ENCODE data around the gene APPL2. TPM values are rescaled to one million over a fixed set of nuclear protein-coding genes. Genes with fewer than 3 reads are reported as not detected.

Gene APPL2
- total and polyA plus RNA-seq, 7 donors: 15.3 to 116 (median 46.5) TPM

DNA sequence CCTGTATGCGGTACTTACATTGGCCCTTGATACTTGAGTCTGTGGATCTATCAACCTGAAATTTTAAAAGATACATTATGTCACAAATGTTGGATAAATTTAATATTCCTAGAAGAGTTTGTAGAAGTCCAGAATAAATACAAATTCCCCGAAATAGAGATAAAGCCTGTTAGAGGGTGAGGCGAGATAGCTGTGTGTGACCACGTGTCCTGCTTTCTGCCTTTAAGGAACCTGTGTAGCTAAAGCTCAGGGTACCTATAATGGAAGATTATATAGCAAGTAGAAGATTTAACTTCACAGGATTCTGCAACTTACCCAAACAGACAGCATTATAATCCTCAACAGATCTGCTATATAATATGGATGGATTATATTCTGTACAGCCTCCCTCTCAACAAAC lies 58.8 kb downstream of the APPL2 start:
- Histone ChIP-seq H3K27me3 (no peaks in the 10 kb centered on the region), H3K9me3 (peaks cover 0 to 2% (median 0%) of the 10 kb centered on the region in 4 donors), H3K27ac (no peak overlapping the region), H3K36me3 (peaks cover 0 to 50% (median 15%) of the 10 kb centered on the region in 4 donors), H3K4me3 (no peak overlapping the region), H3K4me1 (no peaks in the 10 kb centered on the region)
- intact Hi-C loops (cut with DNase I): no loop called here
- no peak for DNase-seq
- 94 to 97% methylated on average over 4 of the region's 4 CpGs for WGBS, 2 donors
- TF ChIP-seq, protein P1, sequence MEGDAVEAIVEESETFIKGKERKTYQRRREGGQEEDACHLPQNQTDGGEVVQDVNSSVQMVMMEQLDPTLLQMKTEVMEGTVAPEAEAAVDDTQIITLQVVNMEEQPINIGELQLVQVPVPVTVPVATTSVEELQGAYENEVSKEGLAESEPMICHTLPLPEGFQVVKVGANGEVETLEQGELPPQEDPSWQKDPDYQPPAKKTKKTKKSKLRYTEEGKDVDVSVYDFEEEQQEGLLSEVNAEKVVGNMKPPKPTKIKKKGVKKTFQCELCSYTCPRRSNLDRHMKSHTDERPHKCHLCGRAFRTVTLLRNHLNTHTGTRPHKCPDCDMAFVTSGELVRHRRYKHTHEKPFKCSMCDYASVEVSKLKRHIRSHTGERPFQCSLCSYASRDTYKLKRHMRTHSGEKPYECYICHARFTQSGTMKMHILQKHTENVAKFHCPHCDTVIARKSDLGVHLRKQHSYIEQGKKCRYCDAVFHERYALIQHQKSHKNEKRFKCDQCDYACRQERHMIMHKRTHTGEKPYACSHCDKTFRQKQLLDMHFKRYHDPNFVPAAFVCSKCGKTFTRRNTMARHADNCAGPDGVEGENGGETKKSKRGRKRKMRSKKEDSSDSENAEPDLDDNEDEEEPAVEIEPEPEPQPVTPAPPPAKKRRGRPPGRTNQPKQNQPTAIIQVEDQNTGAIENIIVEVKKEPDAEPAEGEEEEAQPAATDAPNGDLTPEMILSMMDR (IDR thresholded peaks at IDR 0.05): no peak
- no peak for TF ChIP-seq POLR2AphosphoS5 (IDR thresholded peaks at IDR 0.05)
- TF ChIP-seq POLR2A (IDR thresholded peaks at IDR 0.05): no peak
- no peak for TF ChIP-seq EP300 (IDR thresholded peaks at IDR 0.05)

DNA sequence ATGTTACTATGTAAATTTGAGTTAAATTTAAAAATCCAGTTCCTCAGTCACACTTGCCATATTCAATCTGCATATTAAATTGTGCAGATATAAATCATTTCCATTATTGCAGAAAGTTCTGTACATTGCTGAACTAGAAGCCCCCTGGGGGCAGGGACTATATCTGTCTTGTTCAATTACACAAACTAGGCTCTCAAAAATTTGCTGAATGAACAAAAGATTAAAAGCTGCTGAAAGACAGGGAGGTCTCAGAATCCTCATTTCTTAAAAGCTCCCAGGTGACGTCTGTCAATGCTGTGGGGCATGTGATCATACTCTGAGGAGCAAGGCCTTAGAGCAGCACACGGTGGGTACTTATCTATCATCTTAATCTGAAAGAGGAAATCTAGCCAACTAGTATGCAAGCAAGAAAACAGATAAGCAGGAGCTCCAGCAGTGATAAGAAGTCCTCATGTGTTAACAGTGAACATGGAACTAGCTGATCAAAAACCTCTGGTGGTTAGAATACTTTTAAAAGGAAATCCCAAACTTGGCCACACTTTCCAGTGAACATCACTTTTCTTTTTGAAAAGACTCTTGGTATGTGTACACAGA lies 60.5 kb downstream of the APPL2 start:
- intact Hi-C loops (cut with DNase I): no loop called here
- Histone ChIP-seq H3K4me3 (no peak overlapping the region), H3K4me1 (no peaks in the 10 kb centered on the region), H3K27me3 (no peaks in the 10 kb centered on the region), H3K36me3 (peaks cover 0 to 54% (median 15%) of the 10 kb centered on the region in 4 donors), H3K9me3 (peaks cover 0 to 2% (median 0%) of the 10 kb centered on the region in 4 donors), H3K27ac (no peak overlapping the region)
- TF ChIP-seq POLR2A (IDR thresholded peaks at IDR 0.05) (no peak), EP300 (IDR thresholded peaks at IDR 0.05) (no peak), POLR2AphosphoS5 (IDR thresholded peaks at IDR 0.05) (no peak)
- TF ChIP-seq, protein P1 (IDR thresholded peaks at IDR 0.05): no peak
- 79 to 85% methylated on average over 2 of the region's 2 CpGs for WGBS, 2 donors
- DNase-seq: no peak

DNA sequence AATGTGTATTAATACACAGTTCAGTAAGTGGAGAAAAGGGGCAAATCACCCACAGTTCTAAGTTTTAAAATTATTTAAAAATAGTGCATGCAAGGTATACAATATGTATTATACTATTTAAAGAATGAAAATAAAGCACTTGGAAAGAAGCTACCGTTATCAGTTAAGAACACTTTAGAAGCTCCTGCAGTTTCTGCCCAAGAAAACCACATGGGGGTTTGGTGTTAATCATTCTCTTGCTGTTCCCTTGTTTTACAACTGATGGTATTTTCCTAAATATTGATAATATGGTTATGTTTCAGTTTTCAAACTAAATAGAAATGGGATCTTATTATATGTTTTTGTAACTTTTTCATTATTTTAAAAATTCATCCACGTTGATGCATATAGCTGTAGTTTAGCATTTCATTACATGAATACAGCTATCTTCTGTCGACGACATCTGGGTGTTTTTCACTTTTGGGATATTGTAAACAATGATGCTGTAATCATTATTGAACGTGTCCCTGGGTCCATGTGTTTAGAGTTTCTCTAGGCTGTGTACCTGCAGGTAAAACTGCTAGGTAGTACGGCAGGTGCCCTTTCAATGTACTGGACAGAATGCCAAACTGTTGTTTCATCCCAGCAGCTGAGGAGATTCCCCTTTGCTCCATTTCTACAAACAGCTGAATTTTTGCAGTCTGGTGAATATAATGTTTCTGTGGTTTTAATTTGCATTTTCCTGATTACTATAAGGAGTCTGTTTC lies 64.1 kb downstream of the APPL2 start:
- TF ChIP-seq, protein P1 (IDR thresholded peaks at IDR 0.05): no peak
- no peak for TF ChIP-seq EP300 (IDR thresholded peaks at IDR 0.05)
- no peak for TF ChIP-seq POLR2AphosphoS5 (IDR thresholded peaks at IDR 0.05)
- TF ChIP-seq POLR2A (IDR thresholded peaks at IDR 0.05): no peak
- no peak overlapping the region for H3K4me3 ChIP-seq
- DNase-seq: no peak
- H3K36me3 ChIP-seq: peaks cover 0 to 80% (median 14%) of the 10 kb centered on the region in 4 donors
- H3K27me3 ChIP-seq: no peaks in the 10 kb centered on the region
- no peaks in the 10 kb centered on the region for H3K4me1 ChIP-seq
- H3K27ac ChIP-seq: no peak overlapping the region
- no peaks in the 10 kb centered on the region for H3K9me3 ChIP-seq
- WGBS, 2 donors: 82 to 83% methylated on average over 6 of the region's 6 CpGs
- intact Hi-C loops (cut with DNase I): no loop called here

DNA sequence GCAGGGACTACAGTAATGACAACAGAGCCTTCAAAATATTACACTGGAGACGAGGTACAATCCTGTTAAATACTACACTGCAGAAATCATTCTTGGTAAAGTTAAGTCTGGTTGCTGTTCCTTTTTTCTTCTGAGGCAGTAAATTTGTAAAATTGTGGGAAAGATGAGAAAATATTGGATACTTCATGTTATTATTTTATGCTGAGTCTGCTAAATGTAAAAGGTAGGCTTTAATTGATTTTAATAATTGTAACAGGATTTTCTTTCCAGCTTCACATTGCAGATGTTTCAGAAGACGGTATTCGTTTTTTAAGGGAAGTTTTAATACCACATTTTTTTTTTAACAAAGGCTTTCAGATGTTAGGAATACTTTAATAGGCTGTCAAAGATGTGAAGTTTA lies 65.8 kb downstream of the APPL2 start:
- H3K27me3 ChIP-seq: no peaks in the 10 kb centered on the region
- TF ChIP-seq POLR2AphosphoS5 (IDR thresholded peaks at IDR 0.05): no peak
- TF ChIP-seq, protein P1 (IDR thresholded peaks at IDR 0.05): no peak
- no peak for TF ChIP-seq EP300 (IDR thresholded peaks at IDR 0.05)
- no peak for TF ChIP-seq POLR2A (IDR thresholded peaks at IDR 0.05)
- peaks cover 2 to 83% (median 20%) of the 10 kb centered on the region in 4 donors for H3K36me3 ChIP-seq
- intact Hi-C loops (cut with DNase I): no loop called here
- no peaks in the 10 kb centered on the region for H3K4me1 ChIP-seq
- no peak overlapping the region for H3K27ac ChIP-seq
- 92 to 95% methylated on average over 3 of the region's 3 CpGs for WGBS, 2 donors
- no peak for DNase-seq
- H3K9me3 ChIP-seq: no peaks in the 10 kb centered on the region
- no peak overlapping the region for H3K4me3 ChIP-seq

Measured in sigmoid colon (tissue), 7 donors.